SH-SY5Y (cell line): ENCODE results near the gene ABCE1.

Source experiments
- GATA2 ChIP-seq: IDR thresholded peaks from 2 replicates; pipeline ENCODE4 v1.6.1; 2011; ENCODE audit warnings: mild to moderate bottlenecking, low read depth, low read length
- GATA3 ChIP-seq: IDR thresholded peaks from 2 replicates; pipeline ENCODE4 v1.6.1; 2011; ENCODE audit warnings: low read depth, mild to moderate bottlenecking, low read length, moderate library complexity

DNA sequence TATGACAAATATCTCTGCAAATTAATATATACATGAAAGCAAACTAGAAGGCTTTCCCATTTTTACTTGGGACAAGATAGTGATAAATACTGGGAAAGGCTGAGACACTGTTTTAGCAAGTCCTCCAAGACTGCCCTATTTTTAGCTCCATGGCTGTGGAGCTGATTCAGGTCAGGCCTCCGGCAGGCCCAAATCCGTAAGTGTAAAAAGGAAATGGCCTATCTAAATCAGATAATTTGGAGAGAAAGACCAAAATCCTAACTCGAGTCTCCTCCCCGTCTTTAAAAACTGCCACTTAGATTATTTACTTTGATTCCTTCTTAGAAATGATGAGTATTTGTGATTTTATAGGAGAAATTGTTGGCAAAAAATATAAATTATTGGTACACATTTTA, 79.4 kb downstream of the ABCE1 start:
- no peak for TF ChIP-seq GATA2
- TF ChIP-seq GATA3, result no peak
